ENCODE data around the gene SLC35F4.

DNA sequence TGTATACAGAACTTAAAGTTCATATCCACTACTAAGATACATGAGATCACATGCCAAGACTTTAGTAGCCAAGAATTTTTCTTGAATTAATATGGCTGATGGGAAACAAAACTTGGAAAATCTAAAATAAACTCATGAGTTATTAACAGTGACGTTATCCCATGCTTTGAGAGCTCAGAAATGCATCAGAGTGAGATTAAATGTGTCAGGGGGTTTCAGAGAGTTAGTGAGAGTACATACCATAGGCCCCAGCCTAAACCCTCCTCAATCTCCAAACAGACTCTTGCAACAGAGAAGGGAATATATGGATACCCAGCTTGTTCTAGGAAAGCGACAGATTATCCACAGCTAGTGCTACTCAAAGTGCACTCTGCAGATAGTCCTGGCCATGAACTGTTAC is 19.3 kb downstream of the SLC35F4 start:
- TF ChIP-seq ELF4 (IDR thresholded peaks at IDR 0.05) = no peak
- no peak for TF ChIP-seq ZNF384 (IDR thresholded peaks at IDR 0.05)
- TF ChIP-seq ARNT (IDR thresholded peaks at IDR 0.05) = no peak
- no peak for TF ChIP-seq NFRKB (IDR thresholded peaks at IDR 0.05)
- no peak for TF ChIP-seq HDGF (IDR thresholded peaks at IDR 0.05; ENCODE audit: borderline replicate concordance)
- no peak for TF ChIP-seq SUZ12 (IDR thresholded peaks at IDR 0.05)
- TF ChIP-seq, protein P1, sequence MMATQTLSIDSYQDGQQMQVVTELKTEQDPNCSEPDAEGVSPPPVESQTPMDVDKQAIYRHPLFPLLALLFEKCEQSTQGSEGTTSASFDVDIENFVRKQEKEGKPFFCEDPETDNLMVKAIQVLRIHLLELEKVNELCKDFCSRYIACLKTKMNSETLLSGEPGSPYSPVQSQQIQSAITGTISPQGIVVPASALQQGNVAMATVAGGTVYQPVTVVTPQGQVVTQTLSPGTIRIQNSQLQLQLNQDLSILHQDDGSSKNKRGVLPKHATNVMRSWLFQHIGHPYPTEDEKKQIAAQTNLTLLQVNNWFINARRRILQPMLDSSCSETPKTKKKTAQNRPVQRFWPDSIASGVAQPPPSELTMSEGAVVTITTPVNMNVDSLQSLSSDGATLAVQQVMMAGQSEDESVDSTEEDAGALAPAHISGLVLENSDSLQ (IDR thresholded peaks at IDR 0.05) = no peak
- no peak for TF ChIP-seq FOXM1 (IDR thresholded peaks at IDR 0.05; ENCODE audit: borderline replicate concordance)
- no peak for TF ChIP-seq TARDBP (IDR thresholded peaks at IDR 0.05)
- TF ChIP-seq SP1 (IDR thresholded peaks at IDR 0.05) = no peak
- no peak for TF ChIP-seq FOXK2 (IDR thresholded peaks at IDR 0.05)
- TF ChIP-seq CTBP1 (IDR thresholded peaks at IDR 0.05; ENCODE audit: borderline replicate concordance) = no peak
- no peak for TF ChIP-seq LEF1 (IDR thresholded peaks at IDR 0.05; ENCODE audit: borderline replicate concordance)

Measured in HEK293T (cell line).